Adipose tissue (tissue), 3 donors: ENCODE measurements around the gene GRIN1. TPM values are rescaled to one million over a fixed set of nuclear protein-coding genes. Genes with fewer than 3 reads are reported as not detected.
"Not testable (repeated sequence)": the region's sequence is repeated elsewhere in the genome, so short reads cannot be mapped to it uniquely, and the experiment has no call there.

Experiments used
- H3K27ac ChIP-seq: one replicate; pipeline ENCODE4 v1.5.1; 2013; ENCODE audit warnings: low read depth, low read length
- WGBS, 3 donors: extraction: QIAGEN DNeasy Blood & Tissue Kit; methylation state at CpG; one replicate each; pipeline ENCODE4 v1.1.7; 2013; 5-methylcytosine and 5-hydroxymethylcytosine counted together
- polyA plus RNA-seq, 3 donors: library from polyadenylated mRNA; stranded (reverse); fragments of 200-250 nt; gene quantifications; one replicate each; pipeline ENCODE4 v1.2.3, GENCODE V29; 2013
- donor health status: healthy with polysubstance abuse.
- donor health status: Bipolar disorder and iron deficiency.
- donor health status: healthy.

Gene GRIN1
- polyA plus RNA-seq, 3 donors: 0.26 TPM; not detected in 2

DNA sequence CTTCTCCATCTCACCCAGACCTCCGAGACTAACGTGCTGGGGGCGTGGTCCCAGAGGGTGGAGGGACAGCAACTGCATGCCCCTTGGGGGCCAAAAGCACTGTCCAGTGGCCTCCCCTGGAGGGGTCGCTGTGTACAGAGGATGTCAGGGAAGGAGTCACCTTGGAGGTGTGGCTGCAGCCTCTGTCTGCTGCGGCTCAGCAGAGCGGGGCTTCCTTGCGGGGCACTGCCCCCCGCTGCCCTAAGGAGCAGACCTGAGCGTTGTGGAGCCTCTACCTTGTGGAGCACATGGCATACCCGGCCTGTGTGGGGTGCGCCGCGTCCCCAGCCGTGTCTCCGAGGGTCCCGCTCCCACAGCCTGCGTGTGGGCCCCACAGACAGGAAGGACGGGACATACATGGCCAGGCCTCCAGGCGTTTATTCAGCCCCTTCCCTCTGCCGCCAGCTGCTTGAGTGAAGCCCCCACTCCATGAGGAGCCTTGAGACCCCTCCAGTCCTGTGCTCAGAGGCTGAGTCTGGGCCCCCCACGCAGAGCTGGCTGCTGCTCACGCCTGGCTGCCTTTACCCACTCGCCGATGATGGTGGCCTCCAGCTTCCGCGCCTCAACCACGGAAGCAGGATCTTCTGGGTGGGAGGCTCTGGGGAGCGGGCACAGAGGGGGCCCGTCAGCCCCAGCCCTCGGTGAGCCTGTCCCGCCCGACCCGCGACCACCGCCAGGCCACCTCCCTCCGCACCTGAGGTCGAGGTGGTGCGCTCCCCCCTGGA, 28.6 kb upstream of the GRIN1 start:
- 90 to 92% (median 90%) methylated on average over 38 of the region's 38 CpGs for WGBS, 3 donors

DNA sequence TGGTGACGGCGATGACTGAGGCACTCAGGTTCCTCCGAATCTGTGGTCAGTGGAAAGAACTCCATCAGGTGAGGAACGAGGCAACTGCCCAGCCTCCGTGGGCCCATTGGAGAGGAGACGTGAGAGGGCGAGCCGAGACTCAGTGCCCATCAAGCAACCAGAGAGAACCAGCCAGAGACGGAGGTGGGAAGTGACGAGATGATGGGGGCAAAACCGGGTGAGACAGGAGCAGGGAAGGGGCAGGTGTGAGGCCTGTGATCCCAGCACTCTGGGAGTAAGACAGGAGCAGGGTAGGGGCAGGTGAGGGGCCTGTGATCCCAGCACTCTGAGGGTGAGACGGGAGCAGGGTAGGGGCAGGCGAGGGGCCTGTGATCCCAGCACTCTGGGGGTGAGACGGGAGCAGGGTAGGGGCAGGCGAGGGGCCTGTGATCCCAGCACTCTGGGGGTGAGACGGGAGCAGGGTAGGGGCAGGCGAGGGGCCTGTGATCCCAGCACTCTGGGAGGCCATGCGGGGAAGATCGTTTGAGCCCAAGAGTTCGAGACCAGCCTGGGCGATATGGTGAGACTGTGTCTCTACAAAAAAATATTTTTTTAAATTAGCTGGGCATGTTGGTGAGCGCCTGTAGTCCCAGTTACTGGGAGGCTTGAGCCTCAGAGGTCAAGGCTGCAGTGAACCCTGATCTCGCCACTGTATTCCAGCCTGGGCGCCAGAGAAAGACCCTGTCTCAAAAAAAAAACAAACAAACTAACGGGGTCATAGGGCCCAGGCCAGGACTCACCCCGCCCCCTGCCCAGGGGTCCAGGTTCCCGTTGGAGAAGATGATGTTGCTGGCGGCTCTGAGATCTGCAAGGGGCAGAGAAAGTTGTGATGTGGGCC, 27.8 kb upstream of the GRIN1 start:
- no peak overlapping the region for H3K27ac ChIP-seq
- 88 to 91% (median 88%) methylated on average over 26 to 28 of the region's 28 CpGs for WGBS, 3 donors

More for the DNA sequence above, 28.6 kb upstream of the GRIN1 start:
- no peak overlapping the region for H3K27ac ChIP-seq

- H3K27ac ChIP-seq: no peak overlapping the region
- 89 to 94% (median 90%) methylated on average over 26 to 35 of the region's 35 CpGs for WGBS, 3 donors
Observed at GRCh38 chr9:137111788-137112563, 27.0 kb upstream of the GRIN1 start.

DNA sequence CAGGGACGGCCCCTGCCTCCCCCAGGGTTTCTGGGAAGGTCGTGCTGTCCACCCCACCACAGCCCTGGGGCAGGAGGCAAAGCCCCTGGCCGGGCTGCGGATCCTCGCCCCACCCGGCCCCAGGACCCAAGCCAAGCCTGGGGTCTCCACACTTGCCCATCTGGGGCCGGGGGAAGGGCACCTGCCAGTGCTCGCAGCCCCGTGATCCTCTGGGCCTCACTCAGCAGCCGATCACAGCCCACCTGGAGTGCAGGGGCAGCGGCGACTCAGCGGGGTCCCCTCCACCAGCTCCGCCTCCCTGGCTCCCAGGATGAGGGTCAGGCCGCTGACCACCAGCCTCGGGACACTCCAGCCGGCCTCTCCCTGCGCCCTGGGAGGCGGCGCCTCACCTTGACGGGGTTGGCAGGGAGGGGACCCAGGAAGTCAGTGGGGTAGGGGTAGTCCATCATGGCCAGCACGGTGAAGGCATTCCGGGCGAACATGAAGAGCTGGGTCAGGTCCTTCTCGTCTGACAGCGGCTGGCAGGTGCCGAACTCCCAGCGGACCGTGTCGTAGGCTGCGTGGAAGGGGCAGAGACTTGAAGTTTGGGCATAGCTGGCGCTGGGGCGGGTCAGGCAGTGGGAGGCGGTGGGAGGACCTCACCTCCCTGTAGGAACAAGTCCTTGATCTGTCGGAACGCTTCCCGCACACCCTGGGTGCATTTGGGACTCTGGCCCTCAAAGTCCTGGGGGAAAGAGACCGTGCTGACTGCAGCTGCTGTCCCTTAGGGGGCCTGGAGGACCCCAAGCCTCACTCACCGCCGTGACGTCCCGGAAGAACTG, 26.2 kb upstream of the GRIN1 start:
- 95 to 97% (median 96%) methylated on average over 38 to 42 of the region's 42 CpGs for WGBS, 3 donors
- no peak overlapping the region for H3K27ac ChIP-seq

GRCh38 chr9:137113385-137114159, 25.4 kb upstream of the GRIN1 start:
- H3K27ac ChIP-seq: no peak overlapping the region
- 30 to 62% (median 54%) methylated on average over 31 to 65 of the region's 66 CpGs for WGBS, 3 donors

DNA sequence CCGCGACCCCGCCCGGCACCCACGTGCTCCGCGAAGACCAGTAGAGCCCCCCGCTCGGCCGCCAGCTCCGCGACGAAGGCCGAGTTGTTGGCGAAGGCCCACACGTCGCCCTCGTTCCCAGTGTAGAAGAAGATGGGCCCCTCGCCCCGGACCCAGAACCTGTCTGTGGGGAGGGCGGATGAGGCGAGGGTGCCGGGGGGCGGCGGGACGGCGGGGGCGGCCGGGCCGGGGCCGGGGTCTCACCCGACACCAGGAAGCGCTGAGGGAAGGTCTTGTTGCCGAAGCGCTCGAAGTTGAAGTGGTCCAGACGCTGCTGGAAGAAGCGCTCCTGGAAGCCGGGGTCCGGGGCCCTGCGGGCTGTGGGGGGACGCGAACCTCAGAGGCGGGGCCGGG, 24.7 kb upstream of the GRIN1 start:
- no peak overlapping the region for H3K27ac ChIP-seq
- WGBS, 3 donors: 0 to 1% (median 0%) methylated on average over 40 to 45 of the region's 45 CpGs

GRCh38 chr9:137114613-137115393, 24.2 kb upstream of the GRIN1 start, which contains the start of gene DPP7:
Gene DPP7, minus strand, starts transcription at chr9:137114733. Its CDS starts 20 bp downstream, at chr9:137114713.
- no peak within 1 kb of the TSS for H3K27ac ChIP-seq
- 5% methylated on average over 32 to 69 of the region's 70 CpGs for WGBS, 3 donors

DNA sequence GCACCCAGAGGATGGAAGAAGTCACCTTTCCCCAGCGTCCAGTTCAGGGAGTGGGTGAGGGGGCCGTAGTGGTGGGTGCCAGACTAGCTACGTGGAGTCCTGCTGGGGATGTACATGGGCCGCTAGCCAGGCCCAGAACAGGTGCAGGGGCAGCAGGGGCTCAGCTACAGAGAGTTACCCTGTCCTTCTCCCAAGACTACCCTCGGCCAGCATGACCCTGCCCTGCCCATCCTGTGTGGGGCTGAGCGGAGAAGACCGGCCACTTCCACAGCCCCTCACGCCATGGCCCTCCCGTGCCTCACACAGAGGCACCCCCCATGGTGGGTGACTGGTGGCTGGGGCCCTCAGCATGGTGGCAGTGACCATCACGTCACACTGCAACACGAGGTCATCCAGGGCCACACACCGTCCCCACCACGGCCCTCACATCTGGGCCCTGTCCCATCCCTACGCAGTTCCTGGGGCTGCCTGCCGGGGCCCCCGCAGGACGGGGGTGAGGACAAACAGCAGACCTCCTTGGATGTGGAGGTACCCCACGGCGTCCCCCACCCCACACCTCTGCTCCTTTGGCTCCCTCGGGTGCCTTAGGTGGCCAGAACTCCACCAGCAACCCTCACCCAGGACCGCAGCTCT, 23.4 kb upstream of the GRIN1 start:
- WGBS, 3 donors: 78 to 82% (median 79%) methylated on average over 18 to 21 of the region's 21 CpGs
- no peak overlapping the region for H3K27ac ChIP-seq

DNA sequence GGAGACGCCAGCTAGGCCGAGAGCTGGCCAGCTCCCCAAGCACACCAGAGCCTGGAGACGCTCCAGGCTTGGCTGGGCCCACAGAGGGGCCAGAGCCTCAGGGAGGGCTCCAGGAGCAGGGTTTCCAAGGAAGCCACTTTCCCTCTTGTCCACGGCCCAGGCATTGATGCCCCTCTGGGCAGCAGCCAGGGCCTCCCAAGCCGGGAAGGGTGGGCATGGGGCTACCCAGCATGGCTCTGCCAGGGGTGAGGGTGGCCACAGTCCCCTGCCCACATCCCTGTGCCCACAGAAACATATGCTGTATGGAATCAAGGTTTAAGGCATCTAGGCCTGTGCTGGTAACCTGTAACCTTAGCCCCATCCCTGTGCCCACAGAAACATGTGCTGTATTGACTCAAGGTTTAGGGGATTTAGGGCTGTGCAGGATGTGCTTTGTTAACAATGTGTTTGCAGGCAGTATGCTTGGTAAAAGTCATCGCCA, 22.9 kb upstream of the GRIN1 start:
- 68 to 82% (median 73%) methylated on average over 3 to 6 of the region's 6 CpGs for WGBS, 3 donors
- no peak overlapping the region for H3K27ac ChIP-seq

GRCh38 chr9:137116728-137117127, 22.2 kb upstream of the GRIN1 start:
- WGBS, 3 donors: 56 to 65% (median 64%) methylated on average over 17 of the region's 17 CpGs

DNA sequence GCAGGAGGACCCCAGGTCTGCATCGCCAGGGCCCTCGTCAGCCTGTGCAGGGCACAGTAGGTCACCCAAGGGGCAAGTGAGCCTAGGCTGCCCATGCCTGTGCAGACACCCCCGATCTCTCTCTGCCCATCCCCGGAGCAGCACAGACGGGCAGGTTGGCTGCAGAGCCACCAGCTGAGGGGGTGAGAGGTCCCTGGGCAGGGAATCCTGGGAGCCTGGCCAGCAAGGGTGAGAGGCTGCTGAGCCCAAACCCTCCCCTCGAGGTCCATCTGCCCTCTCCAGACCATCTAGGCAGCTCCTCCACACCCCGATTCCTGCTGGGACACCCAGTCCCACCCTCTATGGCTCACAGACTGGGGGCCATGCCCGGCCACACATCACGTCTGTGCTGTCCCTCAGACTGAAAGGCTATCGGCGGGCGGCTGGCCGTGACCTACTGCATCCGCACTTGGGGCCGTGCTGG, 21.7 kb upstream of the GRIN1 start:
- H3K27ac ChIP-seq: no peak overlapping the region
- WGBS, 3 donors: 76 to 84% (median 79%) methylated on average over 15 of the region's 15 CpGs

More at GRCh38 chr9:137116728-137117127, 22.2 kb upstream of the GRIN1 start:
- no peak overlapping the region for H3K27ac ChIP-seq

DNA sequence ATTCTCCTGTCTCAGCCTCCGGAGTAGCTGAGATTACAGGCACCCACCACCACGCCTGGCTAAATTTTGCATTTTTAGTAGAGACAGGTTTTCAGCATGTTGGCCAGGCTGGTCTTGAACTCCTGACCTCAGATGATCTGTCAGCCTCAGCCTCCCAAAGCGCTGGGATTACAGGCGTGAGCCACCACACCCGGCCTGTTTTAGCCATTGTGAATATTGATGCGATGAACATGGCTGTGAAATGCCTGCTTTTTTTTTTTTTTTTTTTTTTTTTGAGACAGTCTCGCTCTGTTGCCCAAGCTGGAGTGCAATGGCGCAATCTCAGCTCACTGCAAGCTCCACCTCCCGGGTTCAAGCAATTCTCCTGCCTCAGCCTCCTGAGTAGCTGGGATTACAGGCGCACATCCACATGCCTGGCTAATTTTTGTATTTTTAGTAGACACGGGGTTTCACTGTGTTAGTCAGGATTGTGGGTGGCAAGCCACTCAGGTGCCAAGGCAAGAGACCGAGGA, 20.8 kb upstream of the GRIN1 start:
- 75 to 85% (median 77%) methylated on average over 11 to 12 of the region's 12 CpGs for WGBS, 3 donors
- H3K27ac ChIP-seq: not testable (repeated sequence)

GRCh38 chr9:137121927-137122795, 16.8 kb upstream of the GRIN1 start:
- H3K27ac ChIP-seq: not testable (repeated sequence)
- 74 to 76% (median 75%) methylated on average over 21 to 25 of the region's 25 CpGs for WGBS, 3 donors

- 87 to 91% (median 88%) methylated on average over 16 of the region's 16 CpGs for WGBS, 3 donors
- not testable (repeated sequence) for H3K27ac ChIP-seq
Observed at GRCh38 chr9:137122796-137123467, 16.0 kb upstream of the GRIN1 start.
